Colonic mucosa (tissue), 4 donors: ENCODE measurements around the gene RALGPS1. TPM values are rescaled to one million over a fixed set of nuclear protein-coding genes. Genes with fewer than 3 reads are reported as not detected.

Source experiments
- DNase-seq: peaks from one replicate; pipeline ENCODE4 v3.0.0-alpha.2; 2020
- H3K27ac ChIP-seq: fragments of 200-600 bp; one replicate; pipeline ENCODE4 v1.8.0; 2021
- H3K27me3 ChIP-seq: fragments of 200-600 bp; one replicate; pipeline ENCODE4 v1.8.0; 2021
- H3K36me3 ChIP-seq: fragments of 200-600 bp; one replicate; pipeline ENCODE4 v1.8.0; 2021
- H3K4me1 ChIP-seq: fragments of 200-600 bp; one replicate; pipeline ENCODE4 v1.8.0; 2021; ENCODE audit warnings: mild to moderate bottlenecking
- H3K4me3 ChIP-seq: fragments of 200-600 bp; one replicate; pipeline ENCODE4 v1.8.0; 2021
- H3K9ac ChIP-seq, 2 donors: one replicate each; pipeline ENCODE4 v1.7.0; 2013; ENCODE audit warnings: control low read depth in 2 of 2, low read depth in 2 of 2, low read length in 2 of 2
- H3K9me3 ChIP-seq: fragments of 200-600 bp; one replicate; pipeline ENCODE4 v1.8.0; 2021
- CTCF ChIP-seq: fragments of 200-600 bp; IDR thresholded peaks from one replicate; pipeline ENCODE4 v1.8.0; 2022; ENCODE audit warnings: antibody characterized with exemption, mild to moderate bottlenecking
- intact Hi-C: fragments of 100-400 bp; cut with DNase I; formaldehyde crosslinking; loops from one replicate; pipeline ENCODE4 v1.14.1; 2022
- total RNA-seq, 2 donors: library from RNA; stranded (reverse); fragmentation: NEBNext Ultra II Directional in 1 of 2; extraction: Animal tissue kit (Norgen Biotek cat#: 25700) in 1 of 2; gene quantifications; one replicate each; pipeline ENCODE4 v1.2.1, GENCODE V29; 2021
- donor health status: healthy.
- donor health status: DM: no; HTN: no; CAD: no.
- donor health status: DM: no; HTN: no; CAD: no.

Gene RALGPS1
- total RNA-seq, 2 donors from 2014 or later, result 22.6 to 27.2 TPM

- H3K27ac ChIP-seq, result no peak overlapping the region
- no peaks in the 10 kb centered on the region for H3K4me1 ChIP-seq
- intact Hi-C loops, result no loop called here
- no peak overlapping the region for H3K4me3 ChIP-seq
- no peak for TF ChIP-seq CTCF
- H3K9me3 ChIP-seq, result no peaks in the 10 kb centered on the region
- H3K9ac ChIP-seq, result no peak overlapping the region
- no peaks in the 10 kb centered on the region for H3K27me3 ChIP-seq
- H3K36me3 ChIP-seq, result no peaks in the 10 kb centered on the region
- DNase-seq, result no peak
Measured at GRCh38 chr9:126973651-126974529, 59.3 kb downstream of the RALGPS1 start.

- no peak for DNase-seq
- Histone ChIP-seq H3K27me3 (no peaks in the 10 kb centered on the region), H3K36me3 (no peaks in the 10 kb centered on the region), H3K9me3 (no peaks in the 10 kb centered on the region), H3K4me3 (no peak overlapping the region), H3K9ac (no peak overlapping the region), H3K27ac (no peak overlapping the region), H3K4me1 (no peaks in the 10 kb centered on the region)
- intact Hi-C loops, result no loop called here
- TF ChIP-seq CTCF, result no peak
Measured at GRCh38 chr9:126974594-126974993, 60.0 kb downstream of the RALGPS1 start.

GRCh38 chr9:126975327-126976220 is 61.0 kb downstream of the RALGPS1 start:
- Histone ChIP-seq H3K4me3 (no peak overlapping the region), H3K27me3 (no peaks in the 10 kb centered on the region), H3K36me3 (no peaks in the 10 kb centered on the region), H3K27ac (no peak overlapping the region), H3K9me3 (no peaks in the 10 kb centered on the region), H3K4me1 (no peaks in the 10 kb centered on the region), H3K9ac (no peak overlapping the region)
- intact Hi-C loops, result no loop called here
- no peak for TF ChIP-seq CTCF
- DNase-seq, result no peak

- no peak for TF ChIP-seq CTCF
- no peak overlapping the region for H3K4me3 ChIP-seq
- no peaks in the 10 kb centered on the region for H3K9me3 ChIP-seq
- no peaks in the 10 kb centered on the region for H3K27me3 ChIP-seq
- H3K4me1 ChIP-seq, result no peaks in the 10 kb centered on the region
- H3K27ac ChIP-seq, result no peak overlapping the region
- DNase-seq, result no peak
- H3K9ac ChIP-seq, result no peak overlapping the region
- no peaks in the 10 kb centered on the region for H3K36me3 ChIP-seq
- intact Hi-C loops, result no loop called here
Measured at GRCh38 chr9:126979461-126979860, 64.9 kb downstream of the RALGPS1 start.

- intact Hi-C loops, result no loop called here
- Histone ChIP-seq H3K27me3 (no peaks in the 10 kb centered on the region), H3K9me3 (no peaks in the 10 kb centered on the region), H3K27ac (no peak overlapping the region), H3K4me1 (no peaks in the 10 kb centered on the region), H3K4me3 (no peak overlapping the region), H3K9ac (no peak overlapping the region), H3K36me3 (no peaks in the 10 kb centered on the region)
- DNase-seq, result no peak
- TF ChIP-seq CTCF, result no peak
Measured at GRCh38 chr9:126980231-126980630, 65.6 kb downstream of the RALGPS1 start.
